ENCODE results near the gene TNRC6B. TPM values are rescaled to one million over a fixed set of nuclear protein-coding genes. Genes with fewer than 3 reads are reported as not detected.

TNRC6B gene
- polyA plus RNA-seq, 3 donors: 7.2 to 16.5 (median 11.8) TPM

DNA sequence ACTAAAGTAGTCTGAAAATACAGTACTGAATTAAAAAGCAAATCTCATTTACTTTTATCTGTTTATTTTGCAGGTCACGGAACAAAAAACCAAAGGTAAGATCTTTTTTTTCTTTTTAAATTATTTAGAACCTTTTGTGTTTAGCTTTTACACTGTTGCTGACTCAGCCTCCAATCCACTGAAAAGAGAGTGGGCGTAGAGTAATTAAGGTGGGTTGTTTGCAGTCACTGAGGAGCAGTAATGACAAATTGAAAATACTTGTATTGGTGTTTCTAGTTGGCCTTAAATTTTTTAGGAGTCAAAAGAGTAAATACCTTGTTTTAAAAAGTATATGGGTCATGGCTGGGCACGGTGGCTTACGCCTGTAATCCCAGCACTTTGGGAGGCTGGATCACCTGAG, 73.4 kb downstream of the TNRC6B start:
- Histone ChIP-seq H3K9ac (ENCODE audit: insufficient read depth, low read length, poor library complexity, severe bottlenecking) (no peak overlapping the region), H3K27ac (ENCODE audit: low read depth in 1 of 2, low read length in 2 of 2) (no peak overlapping the region), H3K4me3 (replicated peaks in 1 of 3; ENCODE audit: low read depth in 2 of 3, low read length in 3 of 3) (no peak overlapping the region), H3K79me2 (ENCODE audit: insufficient read depth, low read length) (peaks cover 72% of the 10 kb centered on the region), H3K27me3 (ENCODE audit: control insufficient read depth in 2 of 2, insufficient read depth in 2 of 2, low read length in 2 of 2) (no peaks in the 10 kb centered on the region), H2AFZ (ENCODE audit: insufficient read depth, low read depth, low read length, poor library complexity, severe bottlenecking) (no peak overlapping the region), H3K36me3 (replicated peaks in 1 of 2; ENCODE audit: control insufficient read depth in 1 of 2, insufficient read depth in 2 of 2, low read length in 2 of 2) (peaks cover 49 to 96% of the 10 kb centered on the region in 2 donors), H3K4me2 (replicated peaks; ENCODE audit: extremely low read depth, low read length, poor library complexity, severe bottlenecking) (no peak overlapping the region), H4K20me1 (ENCODE audit: insufficient read depth, low read length) (peaks cover 95% of the 10 kb centered on the region), H3K9me3 (replicated peaks in 1 of 2; ENCODE audit: control insufficient read depth in 1 of 2, insufficient read depth in 1 of 2, low read length in 2 of 2) (no peaks in the 10 kb centered on the region), H3K4me1 (ENCODE audit: control insufficient read depth in 1 of 2, insufficient read depth in 2 of 2, low read length in 2 of 2) (no peaks in the 10 kb centered on the region)
- peaks cover 0 to 3% (median 0%) of the 10 kb centered on the region in 3 donors for H3K27me3 Mint-ChIP-seq (ENCODE audit: low read depth in 3 of 3)
- 100% methylated on average over 3 of the region's 4 CpGs for WGBS (ENCODE audit: insufficient coverage)
- H3K27ac Mint-ChIP-seq: no peak overlapping the region
- peaks cover 34 to 66% of the 10 kb centered on the region in 2 donors for H3K36me3 Mint-ChIP-seq
- H3K4me3 Mint-ChIP-seq: no peak overlapping the region
- H3K9me3 Mint-ChIP-seq: no peaks in the 10 kb centered on the region
- TF ChIP-seq, protein P1, sequence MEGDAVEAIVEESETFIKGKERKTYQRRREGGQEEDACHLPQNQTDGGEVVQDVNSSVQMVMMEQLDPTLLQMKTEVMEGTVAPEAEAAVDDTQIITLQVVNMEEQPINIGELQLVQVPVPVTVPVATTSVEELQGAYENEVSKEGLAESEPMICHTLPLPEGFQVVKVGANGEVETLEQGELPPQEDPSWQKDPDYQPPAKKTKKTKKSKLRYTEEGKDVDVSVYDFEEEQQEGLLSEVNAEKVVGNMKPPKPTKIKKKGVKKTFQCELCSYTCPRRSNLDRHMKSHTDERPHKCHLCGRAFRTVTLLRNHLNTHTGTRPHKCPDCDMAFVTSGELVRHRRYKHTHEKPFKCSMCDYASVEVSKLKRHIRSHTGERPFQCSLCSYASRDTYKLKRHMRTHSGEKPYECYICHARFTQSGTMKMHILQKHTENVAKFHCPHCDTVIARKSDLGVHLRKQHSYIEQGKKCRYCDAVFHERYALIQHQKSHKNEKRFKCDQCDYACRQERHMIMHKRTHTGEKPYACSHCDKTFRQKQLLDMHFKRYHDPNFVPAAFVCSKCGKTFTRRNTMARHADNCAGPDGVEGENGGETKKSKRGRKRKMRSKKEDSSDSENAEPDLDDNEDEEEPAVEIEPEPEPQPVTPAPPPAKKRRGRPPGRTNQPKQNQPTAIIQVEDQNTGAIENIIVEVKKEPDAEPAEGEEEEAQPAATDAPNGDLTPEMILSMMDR (IDR thresholded peaks at IDR 0.05): no peak
- H3K4me1 Mint-ChIP-seq: no peaks in the 10 kb centered on the region
- no peak for DNase-seq
- intact Hi-C loops (cut with micrococcal nuclease): no loop called here

DNA sequence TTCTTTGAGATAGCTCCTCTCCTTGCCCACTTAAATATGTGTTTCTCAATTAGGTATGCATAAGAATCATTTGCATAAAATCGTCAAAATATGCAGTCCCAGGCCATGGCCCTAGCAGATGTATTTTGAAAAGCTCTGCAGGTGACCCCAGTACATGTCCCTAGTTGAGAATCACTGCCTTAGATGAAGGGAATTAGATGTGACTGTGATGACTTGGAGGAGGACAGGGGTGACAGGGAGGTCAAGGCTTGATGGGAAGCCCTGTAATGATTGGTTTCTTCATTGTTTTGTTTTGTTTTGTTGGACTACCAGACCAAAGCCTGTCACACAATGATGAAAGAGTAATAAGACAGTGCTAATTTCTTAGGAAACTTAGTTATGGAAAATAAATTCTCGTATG, 74.4 kb downstream of the TNRC6B start:
- WGBS (ENCODE audit: insufficient coverage): 100% methylated on average over 1 of the region's 2 CpGs
- peaks cover 31 to 65% of the 10 kb centered on the region in 2 donors for H3K36me3 Mint-ChIP-seq
- Histone ChIP-seq H4K20me1 (ENCODE audit: insufficient read depth, low read length) (peaks cover 95% of the 10 kb centered on the region), H3K4me3 (replicated peaks in 1 of 3; ENCODE audit: low read depth in 2 of 3, low read length in 3 of 3) (no peak overlapping the region), H3K4me1 (ENCODE audit: control insufficient read depth in 1 of 2, insufficient read depth in 2 of 2, low read length in 2 of 2) (no peaks in the 10 kb centered on the region), H3K9me3 (replicated peaks in 1 of 2; ENCODE audit: control insufficient read depth in 1 of 2, insufficient read depth in 1 of 2, low read length in 2 of 2) (no peaks in the 10 kb centered on the region), H3K9ac (ENCODE audit: insufficient read depth, low read length, poor library complexity, severe bottlenecking) (no peak overlapping the region), H2AFZ (ENCODE audit: insufficient read depth, low read depth, low read length, poor library complexity, severe bottlenecking) (no peak overlapping the region), H3K79me2 (ENCODE audit: insufficient read depth, low read length) (peaks cover 62% of the 10 kb centered on the region), H3K4me2 (replicated peaks; ENCODE audit: extremely low read depth, low read length, poor library complexity, severe bottlenecking) (no peak overlapping the region), H3K36me3 (replicated peaks in 1 of 2; ENCODE audit: control insufficient read depth in 1 of 2, insufficient read depth in 2 of 2, low read length in 2 of 2) (peaks cover 46 to 96% of the 10 kb centered on the region in 2 donors), H3K27me3 (ENCODE audit: control insufficient read depth in 2 of 2, insufficient read depth in 2 of 2, low read length in 2 of 2) (no peaks in the 10 kb centered on the region), H3K27ac (ENCODE audit: low read depth in 1 of 2, low read length in 2 of 2) (peak overlapping the region in 1 of 2 donors; percentile 7)
- H3K27me3 Mint-ChIP-seq (ENCODE audit: low read depth in 3 of 3): peaks cover 0 to 3% (median 0%) of the 10 kb centered on the region in 3 donors
- H3K9me3 Mint-ChIP-seq: peaks cover 0 to under 1% (median 0%) of the 10 kb centered on the region in 7 donors
- no peak overlapping the region for H3K4me3 Mint-ChIP-seq
- H3K4me1 Mint-ChIP-seq: no peaks in the 10 kb centered on the region
- H3K27ac Mint-ChIP-seq: peak overlapping the region in 1 of 7 donors; percentile 35
- TF ChIP-seq, protein P1 (IDR thresholded peaks at IDR 0.05): no peak
- DNase-seq: no peak
- intact Hi-C loops (cut with micrococcal nuclease): no loop called here
